Stimulated activated CD4-positive, alpha-beta T cell treated with anti-CD3 and anti-CD28 coated beads, Interleukin-2, amount 100 ng/mL, for 24 hours (primary cell): Measurements from ENCODE around the gene NFE2L3.
A peak's percentile ranks its signal among the peaks of the same experiment; 100 is the strongest.

Experiments
- DNase-seq, 2 donors: peaks; one replicate each; pipeline ENCODE4 v3.0.0-alpha.2; 2020

NFE2L3 gene

DNA sequence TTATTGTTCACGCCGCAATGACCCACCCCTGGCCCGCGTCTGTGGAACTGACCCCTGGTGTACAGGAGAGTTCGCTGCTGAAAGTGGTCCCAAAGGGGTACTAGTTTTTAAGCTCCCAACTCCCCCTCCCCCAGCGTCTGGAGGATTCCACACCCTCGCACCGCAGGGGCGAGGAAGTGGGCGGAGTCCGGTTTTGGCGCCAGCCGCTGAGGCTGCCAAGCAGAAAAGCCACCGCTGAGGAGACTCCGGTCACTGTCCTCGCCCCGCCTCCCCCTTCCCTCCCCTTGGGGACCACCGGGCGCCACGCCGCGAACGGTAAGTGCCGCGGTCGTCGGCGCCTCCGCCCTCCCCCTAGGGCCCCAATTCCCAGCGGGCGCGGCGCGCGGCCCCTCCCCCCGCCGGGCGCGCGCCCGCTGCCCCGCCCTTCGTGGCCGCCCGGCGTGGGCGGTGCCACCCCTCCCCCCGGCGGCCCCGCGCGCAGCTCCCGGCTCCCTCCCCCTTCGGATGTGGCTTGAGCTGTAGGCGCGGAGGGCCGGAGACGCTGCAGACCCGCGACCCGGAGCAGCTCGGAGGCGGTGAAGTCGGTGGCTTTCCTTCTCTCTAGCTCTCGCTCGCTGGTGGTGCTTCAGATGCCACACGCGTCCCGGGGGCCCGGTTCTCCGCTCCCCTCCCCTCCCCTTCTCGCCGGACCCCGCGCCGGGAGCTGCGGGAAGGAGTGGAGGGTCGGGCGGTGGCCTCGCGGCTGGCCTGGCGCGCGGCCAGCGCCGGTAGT, 49.4 kb downstream of the NFE2L3 start, which contains the start of gene CBX3:
Gene CBX3, plus strand, starts transcription at position 499 of the 772 bp plus-strand sequence. CDS start 1,254 bp downstream, outside the sequence.
- DNase-seq, result peak; percentile 87 to 95

DNA sequence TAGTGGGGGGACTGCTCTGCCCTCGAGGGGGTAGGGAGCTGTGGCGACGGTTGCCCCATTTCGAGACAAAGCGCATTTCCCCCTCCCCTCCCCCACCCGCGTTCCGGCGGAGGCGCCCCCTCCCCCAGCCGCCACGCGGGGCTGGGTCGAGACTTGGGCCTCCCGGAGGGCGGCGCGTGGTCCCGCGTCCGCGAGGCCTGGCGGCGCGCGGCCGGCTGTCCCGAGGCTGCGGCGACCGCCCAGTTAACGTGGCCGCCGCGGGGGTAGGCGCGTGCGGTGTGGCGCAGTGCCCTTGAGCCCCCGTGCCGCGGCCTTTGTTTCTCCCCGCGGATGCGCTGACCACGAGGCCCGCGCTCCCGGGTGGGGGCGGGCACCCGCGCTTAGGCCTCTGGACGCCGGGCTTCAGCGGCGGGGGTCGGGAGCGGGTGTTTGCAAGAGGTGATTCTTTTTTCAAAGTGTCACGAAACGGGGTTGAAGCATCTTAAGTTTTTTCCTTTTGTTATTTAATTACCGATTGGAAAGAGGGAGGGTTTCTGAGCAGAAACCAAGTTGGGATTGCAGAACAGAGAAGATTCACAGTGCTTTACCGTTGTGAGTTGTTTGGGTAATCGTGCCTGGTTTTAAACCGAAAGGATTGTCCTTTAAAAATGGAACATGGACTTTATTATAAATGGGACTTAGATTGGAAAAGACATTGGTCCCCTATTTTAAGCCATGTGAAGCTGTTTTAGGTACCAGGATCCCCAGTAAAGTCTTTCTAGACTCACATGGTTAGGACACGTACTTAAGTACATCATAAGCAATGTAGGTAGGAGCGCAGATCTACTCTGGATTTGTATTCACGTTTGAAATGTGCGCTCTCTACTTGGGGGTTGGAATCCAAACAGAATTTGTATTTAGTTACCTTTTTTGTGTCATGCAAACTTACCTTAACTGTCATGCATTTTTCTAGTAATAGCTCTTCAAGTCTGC, 50.3 kb downstream of the NFE2L3 start:
- peak; percentile 71 to 76 for DNase-seq

DNA sequence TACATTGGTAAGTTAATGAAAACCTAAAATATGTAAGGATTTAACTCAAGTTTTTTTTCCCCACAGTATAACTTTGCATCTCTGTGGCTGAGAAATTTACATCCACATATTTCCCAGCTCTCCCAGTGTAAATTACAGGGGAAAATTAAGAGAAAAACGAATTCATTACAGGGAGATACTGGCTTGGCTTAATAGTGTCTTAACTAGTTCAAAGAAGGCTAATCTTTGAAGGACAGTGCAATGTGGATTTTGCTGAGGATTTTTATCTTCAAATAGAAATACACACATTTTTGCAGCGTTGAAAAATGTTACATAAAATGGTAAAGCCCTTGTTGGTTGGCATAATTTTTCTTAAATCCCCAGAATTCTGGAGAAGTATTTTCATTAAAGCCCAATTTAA, 51.0 kb downstream of the NFE2L3 start:
- DNase-seq, result no peak

DNA sequence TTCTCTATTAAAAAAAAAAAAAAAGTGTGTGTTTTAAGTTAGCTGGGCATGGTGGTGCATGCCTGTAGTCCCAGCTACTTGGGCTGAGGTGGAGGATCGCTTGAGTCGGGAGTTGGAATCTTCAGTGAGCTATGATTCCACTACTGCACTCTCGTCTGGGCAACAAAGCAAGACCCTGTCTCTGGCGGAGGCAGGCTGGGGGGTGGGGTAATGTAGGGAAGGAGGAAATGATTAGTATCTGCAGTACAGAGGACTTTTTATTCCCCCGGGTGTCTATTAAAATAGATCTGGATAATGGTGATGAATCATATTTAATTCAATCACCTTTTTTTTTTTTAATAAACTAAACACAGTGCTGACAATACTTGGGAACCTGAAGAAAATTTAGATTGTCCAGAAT, 56.0 kb downstream of the NFE2L3 start:
- DNase-seq, result no peak

DNA sequence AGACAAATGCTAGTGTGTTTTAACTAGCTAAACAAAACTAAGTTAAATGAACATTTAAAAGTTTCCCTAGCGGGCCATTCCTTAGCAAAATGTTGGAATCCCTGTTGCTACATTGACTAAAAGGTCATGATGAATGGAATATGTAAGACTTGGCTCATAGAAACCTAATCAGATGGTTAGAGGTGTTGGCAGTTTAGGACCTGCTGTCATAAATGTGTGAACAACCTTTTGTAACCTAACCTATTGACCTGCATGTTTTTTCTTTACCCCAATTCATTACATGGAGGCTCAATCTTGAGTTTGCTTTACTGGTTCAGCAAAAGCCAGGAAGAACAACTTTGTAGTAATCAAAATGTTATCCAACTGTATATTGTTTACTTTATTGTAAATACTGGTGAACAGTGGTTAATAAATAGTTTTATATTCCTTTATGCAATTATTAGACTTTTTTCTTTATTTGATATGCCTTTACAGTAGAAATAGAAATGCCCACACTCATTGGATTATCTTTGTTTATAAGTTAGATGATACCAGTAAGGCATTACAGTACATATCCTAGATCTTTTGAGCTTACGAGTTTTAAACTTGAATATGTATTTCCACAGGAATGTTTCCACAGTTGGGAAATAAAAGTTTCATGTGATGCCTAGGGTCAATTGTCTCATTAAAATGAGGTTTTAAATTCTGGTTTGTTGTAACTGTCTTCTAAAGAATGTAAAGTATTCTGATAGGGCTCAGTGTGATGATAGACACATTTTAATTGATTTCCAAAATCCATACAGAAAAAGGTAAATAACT, 61.1 kb downstream of the NFE2L3 start:
- no peak for DNase-seq

DNA sequence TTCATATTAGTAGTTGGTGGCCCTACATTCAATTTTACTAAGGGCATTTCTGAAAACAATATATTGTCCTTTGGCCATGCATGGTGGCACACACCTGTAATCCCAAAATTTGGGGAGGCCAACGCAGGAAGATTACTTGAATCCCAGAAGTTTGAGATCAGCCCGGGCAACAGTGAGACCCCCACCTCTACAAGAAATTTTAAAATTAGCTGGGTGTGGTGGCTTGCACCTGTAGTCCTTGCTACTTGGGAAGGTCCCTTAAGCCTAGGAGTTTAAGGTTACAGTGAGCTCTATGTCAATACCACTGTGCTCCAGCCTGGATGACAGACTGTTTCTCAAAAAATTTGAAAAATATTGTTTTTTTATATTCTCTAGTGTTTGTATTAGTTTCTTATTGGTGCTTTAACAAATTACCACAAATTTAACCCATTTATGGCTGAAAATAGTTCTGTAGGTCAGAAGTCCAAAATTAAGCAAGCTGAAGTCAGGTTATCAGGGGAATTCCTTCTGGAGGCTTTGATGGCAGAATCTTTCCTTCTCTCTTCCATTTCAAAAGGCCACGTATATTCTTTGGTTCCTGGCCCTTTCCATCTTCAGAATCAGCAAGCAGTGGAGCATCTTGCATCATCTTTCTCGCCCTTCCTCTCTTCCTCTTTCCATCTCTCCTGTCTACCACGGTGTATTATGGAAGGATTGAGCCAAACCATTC, 62.0 kb downstream of the NFE2L3 start:
- DNase-seq, result no peak

DNA sequence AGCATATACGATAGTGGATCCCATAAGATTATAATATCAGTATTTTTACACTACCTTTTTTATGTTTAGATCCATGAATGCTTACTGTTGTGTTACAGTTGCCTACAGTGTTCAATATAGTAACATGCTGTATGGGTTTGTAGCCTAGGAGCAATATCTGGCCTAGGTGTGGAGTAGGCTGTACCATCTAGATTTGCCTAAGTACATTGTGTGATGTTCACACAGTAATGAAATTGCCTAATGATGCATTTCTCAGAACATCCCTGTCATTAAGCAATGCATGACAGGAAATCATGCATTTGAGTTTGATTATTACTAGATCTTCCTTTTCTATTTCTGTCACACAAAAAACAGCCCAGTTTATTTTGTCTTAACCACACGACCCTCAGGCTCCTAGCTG, 64.1 kb downstream of the NFE2L3 start:
- DNase-seq, result no peak

DNA sequence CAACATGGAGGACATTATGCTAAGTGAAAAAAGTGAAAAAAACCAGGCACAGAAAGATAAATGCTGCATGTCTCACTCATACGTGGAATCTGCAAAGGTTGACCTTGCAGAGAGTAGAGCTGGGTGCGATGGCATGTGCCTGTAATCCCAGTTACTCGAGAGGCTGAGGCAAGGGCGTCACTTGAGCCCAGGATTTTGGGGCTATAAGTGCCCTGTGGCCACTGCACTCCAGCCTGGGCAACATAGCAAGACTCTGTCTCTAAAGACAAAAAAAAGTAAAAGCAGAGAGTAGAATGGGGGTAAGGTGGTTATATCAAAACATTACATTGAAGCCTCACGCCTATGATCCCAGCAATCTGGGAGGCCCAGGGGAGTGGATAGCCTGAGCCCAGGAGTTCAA, 72.4 kb downstream of the NFE2L3 start:
- no peak for DNase-seq

DNA sequence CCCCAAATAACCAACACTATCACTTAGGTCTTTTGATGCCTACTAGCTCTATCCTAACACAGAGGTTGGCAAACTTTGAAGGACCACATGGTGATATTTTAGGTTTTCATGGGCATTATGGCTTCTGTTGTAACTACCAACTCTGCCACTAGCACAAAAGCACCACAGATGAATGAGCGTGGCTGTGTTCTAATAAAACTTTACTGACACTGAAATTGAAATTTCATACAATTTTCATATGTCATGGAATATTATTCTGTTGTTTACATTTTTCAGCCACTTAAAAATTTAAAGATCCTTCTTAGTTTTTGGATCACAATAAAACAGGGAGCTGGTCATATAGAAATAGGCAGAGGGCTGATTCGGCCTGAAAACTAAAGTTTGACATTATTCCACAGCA, 76.0 kb downstream of the NFE2L3 start:
- no peak for DNase-seq

DNA sequence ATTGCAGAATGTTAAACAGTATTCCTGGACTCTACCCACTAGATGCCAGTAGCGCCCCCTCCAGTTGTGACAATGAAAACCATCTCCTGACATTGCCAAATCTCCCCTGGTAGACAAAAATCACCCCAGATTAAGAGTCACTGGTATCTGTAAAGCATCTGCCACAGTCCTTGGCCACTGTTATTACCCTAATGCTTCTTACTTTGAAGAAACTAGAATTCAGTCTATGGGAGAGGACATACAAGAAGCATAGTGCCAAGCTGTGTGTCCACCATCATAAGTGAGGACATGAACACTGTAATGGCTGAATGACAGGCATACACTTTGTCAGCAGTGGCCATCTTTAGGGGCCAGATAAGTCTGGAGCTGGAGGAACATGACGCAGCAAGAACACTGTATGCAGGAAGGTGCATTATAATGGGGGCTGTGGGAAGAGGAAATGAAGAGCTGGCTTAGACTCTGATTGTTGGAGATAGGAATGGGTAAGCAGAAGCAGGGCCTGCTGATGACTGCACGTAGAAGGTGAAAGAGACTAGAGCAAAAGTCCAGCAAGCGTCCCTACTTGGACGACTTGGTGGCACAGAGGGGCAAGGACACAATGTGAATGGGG, 82.0 kb downstream of the NFE2L3 start:
- DNase-seq, result no peak
